ENCODE measurements around the gene FCAMR. TPM values are rescaled to one million over a fixed set of nuclear protein-coding genes. Genes with fewer than 3 reads are reported as not detected.

The FCAMR gene
- total RNA-seq, 1 experiment from 2014 or later = not detected

GRCh38 chr1:206962272-206962671 is 8.0 kb downstream of the FCAMR start:
- CTCF ChIA-PET = interaction anchor here (1.2 to 2.3 kb wide), 3 partner anchors 17 to 157 kb away, joined by 3 to 11 read pairs (median 3); no protein-coding TSS in a partner anchor
- no peaks in the 10 kb centered on the region for H3K4me1 Mint-ChIP-seq
- H3K27me3 Mint-ChIP-seq (ENCODE audit: low read depth) = no peaks in the 10 kb centered on the region

More at GRCh38 chr1:206962272-206962671, 8.0 kb downstream of the FCAMR start:
- no peaks in the 10 kb centered on the region for H3K36me3 Mint-ChIP-seq
- no peak overlapping the region for H3K4me3 Mint-ChIP-seq
- DNase-seq (ENCODE audit: low spot score) = no peak
- ATAC-seq = no peak
- POLR2A ChIA-PET = interaction anchor here (0.6 kb wide), 1 partner anchor 200 kb away, joined by 3 read pairs; no protein-coding TSS in a partner anchor
- H3K27ac Mint-ChIP-seq = no peak overlapping the region
- TF ChIP-seq SMAD3 (CRISPR knock-in tag; IDR thresholded peaks at IDR 0.05; ENCODE audit: borderline replicate concordance) (no peak), USF2 (CRISPR knock-in tag; IDR thresholded peaks at IDR 0.05) (no peak), ZNF138 (CRISPR knock-in tag; conservative IDR thresholded peaks at IDR 0.05) (no peak), TEAD4 (CRISPR knock-in tag; IDR thresholded peaks at IDR 0.05) (no peak), STAT6 (CRISPR knock-in tag; conservative IDR thresholded peaks at IDR 0.05; ENCODE audit: low read depth) (no peak), CBFB (CRISPR knock-in tag; IDR thresholded peaks at IDR 0.05; ENCODE audit: low read depth) (no peak), ZNF396 (CRISPR knock-in tag; IDR thresholded peaks at IDR 0.05; ENCODE audit: borderline replicate concordance) (no peak), FOXP4 (CRISPR knock-in tag; IDR thresholded peaks at IDR 0.05) (no peak), CTCF (IDR thresholded peaks at IDR 0.05) (no peak), EMX1 (CRISPR knock-in tag; IDR thresholded peaks at IDR 0.05) (no peak), RORB (CRISPR knock-in tag; IDR thresholded peaks at IDR 0.05) (no peak), ZNF121 (CRISPR knock-in tag; IDR thresholded peaks at IDR 0.05) (no peak)
- TF ChIP-seq, protein P1, sequence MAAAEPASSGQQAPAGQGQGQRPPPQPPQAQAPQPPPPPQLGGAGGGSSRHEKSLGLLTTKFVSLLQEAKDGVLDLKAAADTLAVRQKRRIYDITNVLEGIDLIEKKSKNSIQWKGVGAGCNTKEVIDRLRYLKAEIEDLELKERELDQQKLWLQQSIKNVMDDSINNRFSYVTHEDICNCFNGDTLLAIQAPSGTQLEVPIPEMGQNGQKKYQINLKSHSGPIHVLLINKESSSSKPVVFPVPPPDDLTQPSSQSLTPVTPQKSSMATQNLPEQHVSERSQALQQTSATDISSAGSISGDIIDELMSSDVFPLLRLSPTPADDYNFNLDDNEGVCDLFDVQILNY (CRISPR knock-in tag; IDR thresholded peaks at IDR 0.05) = no peak
- TF ChIP-seq, protein P2, sequence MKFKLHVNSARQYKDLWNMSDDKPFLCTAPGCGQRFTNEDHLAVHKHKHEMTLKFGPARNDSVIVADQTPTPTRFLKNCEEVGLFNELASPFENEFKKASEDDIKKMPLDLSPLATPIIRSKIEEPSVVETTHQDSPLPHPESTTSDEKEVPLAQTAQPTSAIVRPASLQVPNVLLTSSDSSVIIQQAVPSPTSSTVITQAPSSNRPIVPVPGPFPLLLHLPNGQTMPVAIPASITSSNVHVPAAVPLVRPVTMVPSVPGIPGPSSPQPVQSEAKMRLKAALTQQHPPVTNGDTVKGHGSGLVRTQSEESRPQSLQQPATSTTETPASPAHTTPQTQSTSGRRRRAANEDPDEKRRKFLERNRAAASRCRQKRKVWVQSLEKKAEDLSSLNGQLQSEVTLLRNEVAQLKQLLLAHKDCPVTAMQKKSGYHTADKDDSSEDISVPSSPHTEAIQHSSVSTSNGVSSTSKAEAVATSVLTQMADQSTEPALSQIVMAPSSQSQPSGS (CRISPR knock-in tag; IDR thresholded peaks at IDR 0.05; ENCODE audit: borderline replicate concordance, low read depth) = no peak
- no peaks in the 10 kb centered on the region for H3K9me3 Mint-ChIP-seq

Data from WTC11 (cell line).